HT-29 (cell line): ENCODE data around the gene POPDC2. TPM values are rescaled to one million over a fixed set of nuclear protein-coding genes. Genes with fewer than 3 reads are reported as not detected.

Experiments
- total RNA-seq: library from RNA; depleted of rRNA; stranded (reverse); fragments of >200 nt; shearing (Covaris generic); gene quantifications from 2 replicates; pipeline ENCODE4 v1.2.3, GENCODE V29; 2014; rRNA removed

The POPDC2 gene
- total RNA-seq, 1 experiment from 2014 or later = 0.71 TPM

Other genes with a start within 250 kb of the POPDC2 start
- gene TMEM39A, start 197.0 kb downstream of the POPDC2 start, total RNA-seq = 30.2 and 45.0 TPM in 2 replicates
- 8.1 and 8.6 TPM in 2 replicates for gene POGLUT1, start 191.6 kb downstream of the POPDC2 start, total RNA-seq
- gene TIMMDC1, start 162.0 kb downstream of the POPDC2 start, total RNA-seq = 61.0 and 67.0 TPM in 2 replicates
- gene CD80, start 101.0 kb downstream of the POPDC2 start, total RNA-seq = not detected in 2 replicates
- 0.65 and 1.0 TPM in 2 replicates for gene ADPRH, start 81.1 kb downstream of the POPDC2 start, total RNA-seq
- not detected in 2 replicates for gene PLA1A, start 62.7 kb downstream of the POPDC2 start, total RNA-seq
- 107 and 118 TPM in 2 replicates for gene COX17, start 16.8 kb upstream of the POPDC2 start, total RNA-seq
- not detected in 2 replicates for gene CFAP91, start 42.4 kb upstream of the POPDC2 start, total RNA-seq
- 0.08 TPM in 1 of 2 replicates, not detected in the other for gene NR1I2, start 121.5 kb upstream of the POPDC2 start, total RNA-seq